BJ (cell line): ENCODE results near the gene RPS16. TPM values are rescaled to one million over a fixed set of nuclear protein-coding genes. Genes with fewer than 3 reads are reported as not detected.

Source experiments
- CTCF ChIA-PET: fragments of 350-600 bp; formaldehyde crosslinking; extraction: SDS; loops from one replicate; lab custom pipeline; 2021; ENCODE audit warnings: antibody characterized with exemption, inconsistent platforms; lab: Yijun Ruan, JAX
- POLR2A ChIA-PET: fragments of 300-600 bp; sonication (Branson Sonifier 250); formaldehyde crosslinking; extraction: SDS; loops from one replicate; lab custom pipeline; 2021; ENCODE audit warnings: antibody characterized with exemption; lab: Charles Lee
- DNase-seq: peaks from one replicate; pipeline ENCODE4 v3.0.0-alpha.2; 2011; ENCODE audit warnings: low read depth
- H3K27me3 ChIP-seq: 2 replicates; pipeline ENCODE4 v1.6.0; 2011; ENCODE audit warnings: low read length; ENCODE audit not compliant: control insufficient read depth, insufficient read depth
- H3K36me3 ChIP-seq: 2 replicates; pipeline ENCODE4 v1.5.1; 2011; ENCODE audit warnings: low read length; ENCODE audit not compliant: control insufficient read depth, insufficient read depth
- H3K4me3 ChIP-seq: 2 replicates; pipeline ENCODE4 v1.5.1; 2011; ENCODE audit warnings: low read depth, mild to moderate bottlenecking, control low read depth, low read length
- CTCF ChIP-seq: IDR thresholded peaks from 2 replicates; pipeline ENCODE4 v1.5.1; 2011; ENCODE audit warnings: low read depth, mild to moderate bottlenecking, control low read depth, inconsistent platforms, low read length, moderate library complexity; ENCODE audit not compliant: insufficient read depth
- polyA plus RNA-seq: library from polyadenylated mRNA; depleted of rRNA; stranded (reverse); fragments of >200 nt; gene quantifications from 2 replicates; pipeline ENCODE4 v1.2.3, GENCODE V29; 2011

The RPS16 gene
- polyA plus RNA-seq, 1 experiment = 2,896 TPM

GRCh38 chr19:39433480-39434079 lies 2.2 kb downstream of the RPS16 start:
- no peak overlapping the region for H3K4me3 ChIP-seq
- TF ChIP-seq CTCF = no peak
- no peak for DNase-seq
- H3K27me3 ChIP-seq = no peaks in the 10 kb centered on the region
- peaks cover 17% of the 10 kb centered on the region for H3K36me3 ChIP-seq
- ChIA-PET POLR2A (interaction anchor here (0.6 kb wide), 1 partner anchor 1218 kb away, joined by 3 read pairs; no protein-coding TSS in a partner anchor), CTCF (interaction anchor here (0.5 to 2.2 kb wide), 2 partner anchors 99 to 100 kb away, joined by 3 to 10 read pairs; partner anchors contain the start of gene EID2B)

GRCh38 chr19:39432677-39433025 lies 3.1 kb downstream of the RPS16 start:
- CTCF ChIA-PET = interaction anchor here (0.5 to 2.2 kb wide), 6 partner anchors 8 to 101 kb away, joined by 3 to 10 read pairs (median 4); partner anchors contain the start of genes EID2B and PLEKHG2
- H3K36me3 ChIP-seq = peaks cover 17% of the 10 kb centered on the region
- no peaks in the 10 kb centered on the region for H3K27me3 ChIP-seq
- POLR2A ChIA-PET = interaction anchor here (0.6 kb wide), 1 partner anchor 1217 kb away, joined by 3 read pairs; no protein-coding TSS in a partner anchor
- H3K4me3 ChIP-seq = no peak overlapping the region
- TF ChIP-seq CTCF = no peak
- no peak for DNase-seq

- TF ChIP-seq CTCF = no peak
- no peaks in the 10 kb centered on the region for H3K27me3 ChIP-seq
- ChIA-PET POLR2A (no interaction called here), CTCF (interaction anchor here (1.3 to 1.9 kb wide), 2 partner anchors 10 to 19 kb away, joined by 3 to 9 read pairs; partner anchors contain the start of gene PLEKHG2)
- DNase-seq = no peak
- H3K36me3 ChIP-seq = peaks cover 17% of the 10 kb centered on the region
- no peak overlapping the region for H3K4me3 ChIP-seq
Measured at GRCh38 chr19:39430675-39431593, 4.8 kb downstream of the RPS16 start.

- TF ChIP-seq CTCF = no peak
- no peak overlapping the region for H3K4me3 ChIP-seq
- ChIA-PET CTCF (interaction anchor here (0.6 to 3.9 kb wide), 8 partner anchors 10 to 106 kb away, joined by 3 to 22 read pairs (median 6); partner anchors contain the start of genes EID2B and PLEKHG2), POLR2A (interaction anchor here (0.6 to 0.8 kb wide), 6 partner anchors 16 to 55 kb away, joined by 3 to 7 read pairs (median 4); partner anchors contain the start of genes PAF1, PLEKHG2 and TIMM50)
- DNase-seq = peak; percentile 63
- peaks cover 17% of the 10 kb centered on the region for H3K36me3 ChIP-seq
- H3K27me3 ChIP-seq = no peaks in the 10 kb centered on the region
Measured at GRCh38 chr19:39428283-39429112, 7.3 kb downstream of the RPS16 start.
